Nucleus accumbens (tissue), 56 donors: ENCODE data around the gene PLEKHA1.

Source experiments
- DNase-seq, 56 donors: peaks; one replicate each; lab custom pipeline; 2025; lab: John Stamatoyannopoulos, UW

Gene PLEKHA1

GRCh38 chr10:122346326-122346950 lies 28.1 kb upstream of the PLEKHA1 start:
- DNase-seq: no peak

GRCh38 chr10:122347170-122347841 lies 27.2 kb upstream of the PLEKHA1 start:
- DNase-seq: no peak

GRCh38 chr10:122348512-122348911 lies 26.0 kb upstream of the PLEKHA1 start:
- DNase-seq: no peak

- DNase-seq: no peak
Observed at GRCh38 chr10:122348935-122349361, 25.6 kb upstream of the PLEKHA1 start.

GRCh38 chr10:122349758-122350369 lies 24.6 kb upstream of the PLEKHA1 start:
- DNase-seq: no peak

- no peak for DNase-seq
Observed at GRCh38 chr10:122350893-122351292, 23.6 kb upstream of the PLEKHA1 start.

- DNase-seq: no peak
Observed at GRCh38 chr10:122352817-122353525, 21.5 kb upstream of the PLEKHA1 start.

- peak in 5 of 56 donors; percentile 11 to 23 (median 16) for DNase-seq
Observed at GRCh38 chr10:122354383-122354782, 20.1 kb upstream of the PLEKHA1 start.

- no peak for DNase-seq
Observed at GRCh38 chr10:122357685-122358084, 16.8 kb upstream of the PLEKHA1 start.

- no peak for DNase-seq
Observed at GRCh38 chr10:122359621-122360020, 14.9 kb upstream of the PLEKHA1 start.

- DNase-seq: no peak
Observed at GRCh38 chr10:122361046-122361445, 13.5 kb upstream of the PLEKHA1 start.

GRCh38 chr10:122362031-122362592 lies 12.4 kb upstream of the PLEKHA1 start:
- DNase-seq: no peak

- DNase-seq: no peak
Observed at GRCh38 chr10:122362621-122363020, 11.9 kb upstream of the PLEKHA1 start.

- no peak for DNase-seq
Observed at GRCh38 chr10:122363311-122363710, 11.2 kb upstream of the PLEKHA1 start.

- DNase-seq: no peak
Observed at GRCh38 chr10:122363722-122364463, 10.6 kb upstream of the PLEKHA1 start.

- DNase-seq: peak in 51 of 56 donors; percentile 11 to 80 (median 54)
Observed at GRCh38 chr10:122368502-122369254, 5.8 kb upstream of the PLEKHA1 start.

- DNase-seq: no peak
Observed at GRCh38 chr10:122373108-122373507, 1.4 kb upstream of the PLEKHA1 start.

- DNase-seq: peak in 17 of 56 donors; percentile 8 to 66 (median 51)
Observed at GRCh38 chr10:122373721-122374120, 787 bp upstream of the PLEKHA1 start.
